CD14-positive monocyte (primary cell): Measurements from ENCODE around the gene DRGX. TPM values are rescaled to one million over a fixed set of nuclear protein-coding genes. Genes with fewer than 3 reads are reported as not detected.

ENCODE experiments used
- DNase-seq, 3 donors: peaks; one replicate each; pipeline ENCODE4 v3.0.0-alpha.2; 2011 to 2022
- H2AFZ ChIP-seq: 2 replicates; pipeline ENCODE4 v1.6.0; 2012; ENCODE audit warnings: mild to moderate bottlenecking, low read depth, low read length, inconsistent platforms; ENCODE audit not compliant: insufficient read depth, poor library complexity, severe bottlenecking
- H3K27ac ChIP-seq, 2 donors: 1 replicate in 1 of 2; 2 replicates in 1 of 2; pipeline ENCODE4 v1.5.1; 2012 to 2013; ENCODE audit warnings: low read length in 2 of 2, control low read depth in 1 of 2, inconsistent platforms in 1 of 2, low read depth in 1 of 2, mild to moderate bottlenecking in 1 of 2
- H3K27me3 ChIP-seq, 2 donors: one replicate each; pipeline versions ENCODE4 v1.6.0 to v1.6.1; 2011 to 2013; ENCODE audit warnings: low read length in 2 of 2; ENCODE audit not compliant: control insufficient read depth in 2 of 2, insufficient read depth in 2 of 2
- H3K36me3 ChIP-seq, 2 donors: replicated peaks in 1 of 2; 1 replicate in 1 of 2; 2 replicates in 1 of 2; pipeline versions ENCODE4 v1.5.1 to v1.6.1; 2012 to 2013; ENCODE audit warnings: low read length in 2 of 2, control low read depth in 1 of 2, inconsistent platforms in 1 of 2, mild to moderate bottlenecking in 1 of 2; ENCODE audit not compliant: insufficient read depth in 2 of 2, control insufficient read depth in 1 of 2
- H3K4me1 ChIP-seq, 2 donors: 1 replicate in 1 of 2; 2 replicates in 1 of 2; pipeline versions ENCODE4 v1.5.1 to v1.6.1; 2012 to 2013; ENCODE audit warnings: low read length in 2 of 2, control low read depth in 1 of 2, inconsistent platforms in 1 of 2, mild to moderate bottlenecking in 1 of 2, moderate library complexity in 1 of 2; ENCODE audit not compliant: insufficient read depth in 2 of 2, control insufficient read depth in 1 of 2
- H3K4me2 ChIP-seq: replicated peaks from 2 replicates; pipeline ENCODE3; 2012; ENCODE audit warnings: low read length, moderate library complexity, mild to moderate bottlenecking; ENCODE audit not compliant: poor library complexity, severe bottlenecking; ENCODE audit errors: extremely low read depth
- H3K4me3 ChIP-seq, 3 experiments: fragments of 200-600 bp in 1 of 3; sonication (generic) in 1 of 3; replicated peaks in 1 of 3; 1 replicate in 2 of 3; 2 replicates in 1 of 3; pipeline ENCODE4 v1.5.1; 2011 to 2013; ENCODE audit warnings: low read length in 3 of 3, mild to moderate bottlenecking in 3 of 3, control low read depth in 2 of 3, low read depth in 2 of 3, inconsistent platforms in 1 of 3, moderate library complexity in 1 of 3
- H3K79me2 ChIP-seq: 2 replicates; pipeline ENCODE4 v1.6.0; 2012; ENCODE audit warnings: mild to moderate bottlenecking, control low read depth, inconsistent platforms, low read length, moderate library complexity; ENCODE audit not compliant: insufficient read depth
- H3K9ac ChIP-seq: 2 replicates; pipeline ENCODE4 v1.6.0; 2017; ENCODE audit warnings: low read length, mild to moderate bottlenecking; ENCODE audit not compliant: insufficient read depth, poor library complexity, severe bottlenecking
- H3K9me3 ChIP-seq, 2 donors: replicated peaks in 1 of 2; 1 replicate in 1 of 2; 2 replicates in 1 of 2; pipeline versions ENCODE4 v1.5.1 to v1.6.1; 2012 to 2013; ENCODE audit warnings: low read length in 2 of 2, control low read depth in 1 of 2; ENCODE audit not compliant: control insufficient read depth in 1 of 2, insufficient read depth in 1 of 2
- H4K20me1 ChIP-seq: 2 replicates; pipeline ENCODE4 v1.6.0; 2012; ENCODE audit warnings: mild to moderate bottlenecking, low read length, control low read depth, moderate library complexity; ENCODE audit not compliant: insufficient read depth
- H3K27ac Mint-ChIP-seq, 7 donors: one replicate each; pipeline ENCODE4 v1.8.0; 2020; ENCODE audit warnings: mild to moderate bottlenecking in 7 of 7, mixed read lengths in 7 of 7, moderate library complexity in 6 of 7, inconsistent platforms in 2 of 7
- H3K27me3 Mint-ChIP-seq, 3 donors: one replicate each; pipeline ENCODE4 v1.8.0; 2021 to 2022; ENCODE audit warnings: low read depth in 3 of 3, mild to moderate bottlenecking in 3 of 3, mixed read lengths in 3 of 3, moderate library complexity in 3 of 3, inconsistent platforms in 1 of 3
- H3K36me3 Mint-ChIP-seq, 2 donors: one replicate each; pipeline ENCODE4 v1.8.0; 2020; ENCODE audit warnings: mixed read lengths in 2 of 2, inconsistent platforms in 1 of 2, mild to moderate bottlenecking in 1 of 2
- H3K4me1 Mint-ChIP-seq: one replicate; pipeline ENCODE4 v1.8.0; 2020; ENCODE audit warnings: mild to moderate bottlenecking, mixed read lengths
- H3K4me3 Mint-ChIP-seq, 2 donors: one replicate each; pipeline ENCODE4 v1.8.0; 2020; ENCODE audit warnings: mild to moderate bottlenecking in 2 of 2, mixed read lengths in 2 of 2, moderate library complexity in 1 of 2
- H3K9me3 Mint-ChIP-seq, 7 donors: one replicate each; pipeline ENCODE4 v1.8.0; 2020 to 2022; ENCODE audit warnings: mixed read lengths in 7 of 7, mild to moderate bottlenecking in 6 of 7, moderate library complexity in 6 of 7, inconsistent platforms in 2 of 7
- WGBS: methylation state at CpG from one replicate; pipeline ENCODE4 v1.1.5; 2013; ENCODE audit warnings: missing lambda C conversion rate; ENCODE audit not compliant: insufficient coverage; 5-methylcytosine and 5-hydroxymethylcytosine counted together
- intact Hi-C, 2 donors: fragments of 100-400 bp; cut with micrococcal nuclease; formaldehyde crosslinking; loops; one replicate each; pipeline versions ENCODE4 v1.15.0 to v1.15.1; 2023
- polyA plus RNA-seq, 3 donors: library from polyadenylated mRNA; depleted of rRNA in 1 of 3; unstranded in 2 of 3; stranded (reverse) in 1 of 3; fragments of 300-500 nt in 2 of 3; fragments of >200 nt in 1 of 3; fragmentation: Illumina TruSeq in 2 of 3; gene quantifications; 1 replicate in 2 of 3; 2 replicates in 1 of 3; pipeline ENCODE4 v1.2.3, GENCODE V29; 2012 to 2021
- TF ChIP-seq, protein P1 (sequence below): fragments of 200-600 bp; IDR thresholded peaks from one replicate; pipeline ENCODE4 v1.8.0; 2022; ENCODE audit warnings: antibody characterized with exemption, mild to moderate bottlenecking

Gene DRGX
- polyA plus RNA-seq, 3 donors: not detected

GRCh38 chr10:49374740-49375139, 21.1 kb downstream of the DRGX start:
- Histone ChIP-seq H3K36me3 (no peaks in the 10 kb centered on the region), H3K4me2 (no peak overlapping the region), H3K4me3 (no peak overlapping the region), H4K20me1 (no peaks in the 10 kb centered on the region), H3K27ac (no peak overlapping the region), H3K27me3 (no peaks in the 10 kb centered on the region), H3K9me3 (no peaks in the 10 kb centered on the region), H3K4me1 (peaks cover 0 to 1% of the 10 kb centered on the region in 2 donors), H3K79me2 (no peaks in the 10 kb centered on the region), H2AFZ (no peak overlapping the region), H3K9ac (no peak overlapping the region)
- no peak for DNase-seq
- Mint-ChIP-seq H3K27ac (no peak overlapping the region), H3K36me3 (no peaks in the 10 kb centered on the region), H3K4me1 (peaks cover under 1% of the 10 kb centered on the region), H3K9me3 (no peaks in the 10 kb centered on the region), H3K4me3 (no peak overlapping the region), H3K27me3 (peaks cover 0 to 17% (median 7%) of the 10 kb centered on the region in 3 donors)
- no CpG with 5 or more reads among the region's 5 CpGs for WGBS
- intact Hi-C loops: no loop called here
- TF ChIP-seq, protein P1, sequence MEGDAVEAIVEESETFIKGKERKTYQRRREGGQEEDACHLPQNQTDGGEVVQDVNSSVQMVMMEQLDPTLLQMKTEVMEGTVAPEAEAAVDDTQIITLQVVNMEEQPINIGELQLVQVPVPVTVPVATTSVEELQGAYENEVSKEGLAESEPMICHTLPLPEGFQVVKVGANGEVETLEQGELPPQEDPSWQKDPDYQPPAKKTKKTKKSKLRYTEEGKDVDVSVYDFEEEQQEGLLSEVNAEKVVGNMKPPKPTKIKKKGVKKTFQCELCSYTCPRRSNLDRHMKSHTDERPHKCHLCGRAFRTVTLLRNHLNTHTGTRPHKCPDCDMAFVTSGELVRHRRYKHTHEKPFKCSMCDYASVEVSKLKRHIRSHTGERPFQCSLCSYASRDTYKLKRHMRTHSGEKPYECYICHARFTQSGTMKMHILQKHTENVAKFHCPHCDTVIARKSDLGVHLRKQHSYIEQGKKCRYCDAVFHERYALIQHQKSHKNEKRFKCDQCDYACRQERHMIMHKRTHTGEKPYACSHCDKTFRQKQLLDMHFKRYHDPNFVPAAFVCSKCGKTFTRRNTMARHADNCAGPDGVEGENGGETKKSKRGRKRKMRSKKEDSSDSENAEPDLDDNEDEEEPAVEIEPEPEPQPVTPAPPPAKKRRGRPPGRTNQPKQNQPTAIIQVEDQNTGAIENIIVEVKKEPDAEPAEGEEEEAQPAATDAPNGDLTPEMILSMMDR: no peak

DNA sequence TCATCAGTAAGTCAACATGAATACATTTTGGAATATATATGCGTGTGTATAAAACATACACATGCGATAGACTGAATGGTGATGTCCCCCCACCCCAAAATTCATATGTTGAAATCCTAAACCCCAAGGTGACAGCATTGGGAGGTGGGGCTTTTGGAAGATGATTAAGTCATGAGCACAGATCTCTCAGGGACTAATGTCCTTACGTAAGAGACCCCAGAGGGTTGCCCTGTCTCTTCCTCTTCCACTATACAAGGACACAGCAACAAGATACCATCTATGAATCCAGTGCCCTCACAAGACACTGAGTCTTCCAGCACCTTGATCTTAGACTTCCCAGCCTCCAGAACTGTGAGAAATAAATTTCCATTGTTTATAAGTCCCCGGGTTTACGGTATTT, 22.5 kb downstream of the DRGX start:
- H3K9ac ChIP-seq: no peak overlapping the region
- Mint-ChIP-seq H3K27me3 (peaks cover 2 to 16% (median 7%) of the 10 kb centered on the region in 3 donors), H3K4me3 (no peak overlapping the region), H3K27ac (no peak overlapping the region), H3K36me3 (no peaks in the 10 kb centered on the region), H3K4me1 (peaks cover 7% of the 10 kb centered on the region), H3K9me3 (no peaks in the 10 kb centered on the region)
- H4K20me1 ChIP-seq: no peaks in the 10 kb centered on the region
- H2AFZ ChIP-seq: no peak overlapping the region
- no CpG with 5 or more reads among the region's 5 CpGs for WGBS
- intact Hi-C loops: no loop called here
- TF ChIP-seq, protein P1: no peak
- H3K4me1 ChIP-seq: peaks cover 3 to 7% of the 10 kb centered on the region in 2 donors
- no peak overlapping the region for H3K4me2 ChIP-seq
- H3K9me3 ChIP-seq: no peaks in the 10 kb centered on the region
- H3K79me2 ChIP-seq: no peaks in the 10 kb centered on the region
- no peak overlapping the region for H3K27ac ChIP-seq
- H3K27me3 ChIP-seq: no peaks in the 10 kb centered on the region
- H3K4me3 ChIP-seq: no peak overlapping the region
- no peaks in the 10 kb centered on the region for H3K36me3 ChIP-seq
- DNase-seq: peak in 1 of 3 donors; percentile 47
